ENCODE data around the gene LAMC3.

Gene LAMC3

GRCh38 chr9:131013015-131013755 lies 4.2 kb downstream of the LAMC3 start:
- H3K4me2 ChIP-seq = no peak overlapping the region
- peaks cover 82% of the 10 kb centered on the region for H3K27me3 ChIP-seq (ENCODE audit: insufficient read depth, low read depth)
- TF ChIP-seq CTCF (conservative IDR thresholded peaks at IDR 0.05; ENCODE audit: low read depth, low read length) = no peak
- no peaks in the 10 kb centered on the region for H3K36me3 ChIP-seq (ENCODE audit: insufficient read depth)
- no peak overlapping the region for H2AFZ ChIP-seq (ENCODE audit: low read depth)
- H3K9ac ChIP-seq = no peak overlapping the region
- no peaks in the 10 kb centered on the region for H3K4me1 ChIP-seq (ENCODE audit: low read depth, poor library complexity, severe bottlenecking)
- H4K20me1 ChIP-seq (ENCODE audit: insufficient read depth) = no peaks in the 10 kb centered on the region
- H3K79me2 ChIP-seq (ENCODE audit: insufficient read depth, low read depth) = no peaks in the 10 kb centered on the region
- H3K27ac ChIP-seq = no peak overlapping the region
- no peak overlapping the region for H3K4me3 ChIP-seq (IDR thresholded peaks at IDR 0.05; ENCODE audit: insufficient read depth, low read depth, low read length)

- TF ChIP-seq CTCF (conservative IDR thresholded peaks at IDR 0.05; ENCODE audit: low read depth, low read length) = no peak
- Histone ChIP-seq H3K79me2 (ENCODE audit: insufficient read depth, low read depth) (no peaks in the 10 kb centered on the region), H3K9ac (no peak overlapping the region), H3K27ac (no peak overlapping the region), H4K20me1 (ENCODE audit: insufficient read depth) (no peaks in the 10 kb centered on the region), H3K27me3 (ENCODE audit: insufficient read depth, low read depth) (peaks cover 86% of the 10 kb centered on the region), H3K36me3 (ENCODE audit: insufficient read depth) (no peaks in the 10 kb centered on the region), H3K4me3 (IDR thresholded peaks at IDR 0.05; ENCODE audit: insufficient read depth, low read depth, low read length) (no peak overlapping the region), H2AFZ (ENCODE audit: low read depth) (no peak overlapping the region), H3K4me2 (no peak overlapping the region), H3K4me1 (ENCODE audit: low read depth, poor library complexity, severe bottlenecking) (no peaks in the 10 kb centered on the region)
These were observed 5.0 kb downstream of the LAMC3 start for GRCh38 chr9:131013771-131014676.

- Histone ChIP-seq H3K4me1 (ENCODE audit: low read depth, poor library complexity, severe bottlenecking) (no peaks in the 10 kb centered on the region), H3K4me2 (no peak overlapping the region), H3K27ac (no peak overlapping the region), H3K27me3 (ENCODE audit: insufficient read depth, low read depth) (peaks cover 94% of the 10 kb centered on the region), H4K20me1 (ENCODE audit: insufficient read depth) (no peaks in the 10 kb centered on the region), H3K9ac (no peak overlapping the region), H2AFZ (ENCODE audit: low read depth) (no peak overlapping the region), H3K36me3 (ENCODE audit: insufficient read depth) (no peaks in the 10 kb centered on the region), H3K79me2 (ENCODE audit: insufficient read depth, low read depth) (no peaks in the 10 kb centered on the region), H3K4me3 (IDR thresholded peaks at IDR 0.05; ENCODE audit: insufficient read depth, low read depth, low read length) (no peak overlapping the region)
- no peak for TF ChIP-seq CTCF (conservative IDR thresholded peaks at IDR 0.05; ENCODE audit: low read depth, low read length)
These were observed 6.1 kb downstream of the LAMC3 start for GRCh38 chr9:131015112-131015511.

GRCh38 chr9:131015876-131016397 lies 7.0 kb downstream of the LAMC3 start:
- Histone ChIP-seq H3K4me3 (IDR thresholded peaks at IDR 0.05; ENCODE audit: insufficient read depth, low read depth, low read length) (no peak overlapping the region), H3K79me2 (ENCODE audit: insufficient read depth, low read depth) (no peaks in the 10 kb centered on the region)

More at GRCh38 chr9:131015876-131016397, 7.0 kb downstream of the LAMC3 start:
- Histone ChIP-seq H3K9ac (no peak overlapping the region), H3K36me3 (ENCODE audit: insufficient read depth) (no peaks in the 10 kb centered on the region), H3K4me1 (ENCODE audit: low read depth, poor library complexity, severe bottlenecking) (no peaks in the 10 kb centered on the region), H3K4me2 (no peak overlapping the region), H3K27ac (no peak overlapping the region), H4K20me1 (ENCODE audit: insufficient read depth) (no peaks in the 10 kb centered on the region), H2AFZ (ENCODE audit: low read depth) (no peak overlapping the region), H3K27me3 (ENCODE audit: insufficient read depth, low read depth) (peaks cover 95% of the 10 kb centered on the region)
- TF ChIP-seq CTCF (conservative IDR thresholded peaks at IDR 0.05; ENCODE audit: low read depth, low read length) = no peak

Measured in KMS-11 (cell line).